ENCODE measurements around the gene NFAT5.
"Not testable (repeated sequence)": the region's sequence is repeated elsewhere in the genome, so short reads cannot be mapped to it uniquely, and the experiment has no call there.

Gene NFAT5

GRCh38 chr16:69565671-69566239 is at the start of gene NFAT5:
Gene NFAT5, plus strand, starts transcription at chr16:69565966. Its CDS starts 336 bp downstream, at chr16:69566302.
- peak; percentile 80 for DNase-seq (ENCODE audit: low read depth)

GRCh38 chr16:69517914-69518313 is 47.9 kb upstream of the NFAT5 start:
- DNase-seq (ENCODE audit: low read depth) = not testable (repeated sequence)

GRCh38 chr16:69520413-69520799 is 45.4 kb upstream of the NFAT5 start:
- DNase-seq (ENCODE audit: low read depth) = no peak

- no peak for DNase-seq (ENCODE audit: low read depth)
Observed at GRCh38 chr16:69520800-69521602, 44.8 kb upstream of the NFAT5 start.

- no peak for DNase-seq (ENCODE audit: low read depth)
Observed at GRCh38 chr16:69522041-69522578, 43.7 kb upstream of the NFAT5 start.

GRCh38 chr16:69522732-69523404 is 42.9 kb upstream of the NFAT5 start:
- DNase-seq (ENCODE audit: low read depth) = no peak

- no peak for DNase-seq (ENCODE audit: low read depth)
Observed at GRCh38 chr16:69523566-69524305, 42.0 kb upstream of the NFAT5 start.

- DNase-seq (ENCODE audit: low read depth) = no peak
Observed at GRCh38 chr16:69526831-69527655, 38.7 kb upstream of the NFAT5 start.

- DNase-seq (ENCODE audit: low read depth) = no peak
Observed at GRCh38 chr16:69531988-69532387, 33.8 kb upstream of the NFAT5 start.

GRCh38 chr16:69532641-69533455 is 32.9 kb upstream of the NFAT5 start:
- no peak for DNase-seq (ENCODE audit: low read depth)

- DNase-seq (ENCODE audit: low read depth) = no peak
Observed at GRCh38 chr16:69534720-69535119, 31.0 kb upstream of the NFAT5 start.

GRCh38 chr16:69535123-69536050 is 30.4 kb upstream of the NFAT5 start:
- DNase-seq (ENCODE audit: low read depth) = no peak

GRCh38 chr16:69537706-69538080 is 28.1 kb upstream of the NFAT5 start:
- DNase-seq (ENCODE audit: low read depth) = no peak

- DNase-seq (ENCODE audit: low read depth) = no peak
Observed at GRCh38 chr16:69538808-69539207, 27.0 kb upstream of the NFAT5 start.

- no peak for DNase-seq (ENCODE audit: low read depth)
Observed at GRCh38 chr16:69542974-69543373, 22.8 kb upstream of the NFAT5 start.

- DNase-seq (ENCODE audit: low read depth) = no peak
Observed at GRCh38 chr16:69544088-69544487, 21.7 kb upstream of the NFAT5 start.

GRCh38 chr16:69546663-69547062 is 19.1 kb upstream of the NFAT5 start:
- not testable (repeated sequence) for DNase-seq (ENCODE audit: low read depth)

- DNase-seq (ENCODE audit: low read depth) = no peak
Observed at GRCh38 chr16:69553332-69553731, 12.4 kb upstream of the NFAT5 start.

GRCh38 chr16:69554495-69554894 is 11.3 kb upstream of the NFAT5 start:
- no peak for DNase-seq (ENCODE audit: low read depth)
